ENCODE data around the gene ZNF576.
A peak's percentile ranks its signal among the peaks of the same experiment; 100 is the strongest.
"Not testable (repeated sequence)": the region's sequence is repeated elsewhere in the genome, so short reads cannot be mapped to it uniquely, and the experiment has no call there.

ZNF576 gene

DNA sequence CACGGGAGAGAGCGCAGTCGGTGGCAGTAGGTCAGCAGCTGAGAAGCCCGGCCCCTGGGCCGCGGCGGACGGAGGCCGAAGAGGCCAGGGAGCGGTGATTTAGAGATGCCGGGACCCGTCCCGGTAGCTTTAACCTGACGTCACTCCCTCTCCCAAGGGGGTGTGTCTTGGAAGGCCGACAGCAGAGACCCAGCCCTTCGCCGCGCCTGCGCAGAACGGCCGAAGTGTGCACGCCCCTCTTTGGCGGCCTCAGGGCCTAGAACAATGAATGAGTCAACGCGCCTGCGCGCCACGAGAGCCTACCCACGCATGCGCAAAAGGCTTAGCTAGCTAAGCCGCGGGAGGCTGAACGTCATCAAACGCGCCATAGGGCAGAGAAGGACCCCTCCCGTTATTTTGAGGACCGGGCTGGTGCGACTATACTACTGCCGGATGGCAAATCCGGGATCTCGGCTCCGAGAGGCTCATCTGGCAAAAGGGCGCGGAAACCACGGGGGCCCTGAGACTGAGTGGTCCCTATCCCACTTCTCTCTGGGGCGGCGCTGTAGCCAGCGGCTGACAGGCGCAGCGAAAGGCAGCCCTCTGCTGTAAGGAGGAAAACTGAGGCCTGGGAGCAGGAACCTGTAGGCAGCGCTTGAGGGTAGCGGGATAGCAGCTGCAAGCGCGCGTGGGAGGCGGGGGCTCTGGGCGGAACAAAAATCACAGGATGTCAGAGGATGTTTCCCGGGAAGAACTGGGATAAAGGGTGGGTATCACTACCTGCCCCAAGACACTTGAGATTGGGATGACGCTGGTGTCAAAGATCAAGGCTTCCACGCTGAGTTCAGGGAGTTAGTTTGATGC, at the start of gene ZNF576, which contains the start of gene IRGQ:
ZNF576 (plus strand) TSS at position 597 of the 843 bp plus-strand sequence. CDS start 514 bp downstream, outside the sequence.
IRGQ (minus strand) TSS at position 136 of the 843 bp plus-strand sequence. CDS start 796 bp downstream, outside the sequence.
- DNase-seq, result peak; percentile 100

- not testable (repeated sequence) for DNase-seq
These were observed 48.5 kb upstream of the ZNF576 start for GRCh38 chr19:43547926-43548325.

DNA sequence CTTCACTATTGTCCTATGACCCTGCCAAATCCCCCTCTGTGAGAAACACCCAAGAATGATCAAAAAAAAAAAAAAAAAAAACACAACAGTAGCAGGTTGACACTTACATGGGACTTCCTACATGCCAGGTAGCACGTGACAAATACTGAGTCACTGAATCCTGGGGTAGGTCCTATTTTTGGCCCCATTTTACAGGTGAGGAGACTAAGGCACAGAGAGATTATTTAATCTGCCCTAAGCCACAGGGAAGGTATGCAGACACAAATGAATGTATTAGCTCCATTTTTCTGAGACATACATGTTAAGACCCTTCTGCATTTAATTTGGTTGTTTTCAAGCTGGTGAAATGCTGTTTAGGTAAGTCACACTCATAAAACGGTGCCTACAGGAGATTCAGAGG, 47.7 kb upstream of the ZNF576 start:
- no peak for DNase-seq

DNA sequence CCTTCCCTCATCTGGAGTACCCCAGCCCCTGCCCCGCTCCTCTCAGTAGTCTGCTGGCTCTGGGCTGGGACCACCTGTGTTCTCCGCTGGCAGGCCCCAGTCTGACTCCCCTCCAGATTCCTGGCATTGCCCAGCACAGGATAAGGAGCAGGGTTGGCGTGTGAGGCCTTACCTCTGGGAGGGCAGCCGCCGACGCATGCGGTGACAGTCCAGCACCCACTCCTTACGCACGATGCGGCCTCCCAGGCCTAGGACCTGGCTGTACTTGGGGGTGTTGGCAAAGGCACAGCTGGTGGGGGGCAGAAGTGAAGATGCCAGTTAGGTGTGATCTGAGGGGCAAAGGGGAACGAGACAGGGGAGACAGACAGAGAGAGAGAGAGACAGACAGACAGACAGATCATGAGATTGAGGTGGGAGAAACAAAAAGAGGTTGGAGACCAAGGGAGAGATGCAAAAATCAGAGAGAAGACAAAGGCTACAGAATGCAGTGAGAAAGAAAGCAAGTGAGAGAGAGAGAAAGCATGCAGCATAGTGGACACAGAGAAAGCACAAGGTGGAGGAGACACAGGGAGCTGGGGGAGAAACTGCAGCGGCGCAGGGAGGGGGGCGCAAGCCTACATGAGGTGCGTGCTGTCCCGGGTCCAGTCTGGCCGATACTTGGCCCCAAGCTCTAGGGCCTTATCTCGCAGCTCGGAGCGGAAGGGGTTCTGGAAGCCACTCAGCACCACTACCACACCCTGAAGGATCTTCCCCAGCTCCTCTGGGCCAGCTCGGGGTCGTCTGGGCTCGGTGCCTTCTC, 44.8 kb upstream of the ZNF576 start:
- no peak for DNase-seq

GRCh38 chr19:43552198-43552450, 44.3 kb upstream of the ZNF576 start:
- no peak for DNase-seq

- peak; percentile 93 for DNase-seq
These were observed 43.8 kb upstream of the ZNF576 start for GRCh38 chr19:43552616-43553015.

DNA sequence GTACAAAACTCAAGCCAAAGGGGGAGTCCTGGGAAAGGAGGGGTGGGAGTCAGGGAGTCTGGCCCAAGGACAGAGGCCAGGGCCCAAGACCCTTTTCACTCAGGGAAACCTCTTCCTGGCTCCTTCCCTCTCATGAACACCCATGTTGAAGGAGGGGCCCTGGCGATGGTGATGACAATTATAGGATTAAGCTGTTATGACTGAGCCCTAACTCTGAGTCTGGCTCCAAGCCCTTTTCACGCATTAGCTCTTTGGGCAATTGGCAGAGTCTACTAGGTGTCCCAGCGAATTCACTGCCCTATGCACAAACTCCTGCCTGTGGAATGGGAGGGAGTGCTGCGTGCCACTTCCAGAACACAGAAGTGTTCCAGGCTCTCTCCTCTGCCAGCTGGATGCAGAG, 42.7 kb upstream of the ZNF576 start:
- peak; percentile 92 for DNase-seq

DNA sequence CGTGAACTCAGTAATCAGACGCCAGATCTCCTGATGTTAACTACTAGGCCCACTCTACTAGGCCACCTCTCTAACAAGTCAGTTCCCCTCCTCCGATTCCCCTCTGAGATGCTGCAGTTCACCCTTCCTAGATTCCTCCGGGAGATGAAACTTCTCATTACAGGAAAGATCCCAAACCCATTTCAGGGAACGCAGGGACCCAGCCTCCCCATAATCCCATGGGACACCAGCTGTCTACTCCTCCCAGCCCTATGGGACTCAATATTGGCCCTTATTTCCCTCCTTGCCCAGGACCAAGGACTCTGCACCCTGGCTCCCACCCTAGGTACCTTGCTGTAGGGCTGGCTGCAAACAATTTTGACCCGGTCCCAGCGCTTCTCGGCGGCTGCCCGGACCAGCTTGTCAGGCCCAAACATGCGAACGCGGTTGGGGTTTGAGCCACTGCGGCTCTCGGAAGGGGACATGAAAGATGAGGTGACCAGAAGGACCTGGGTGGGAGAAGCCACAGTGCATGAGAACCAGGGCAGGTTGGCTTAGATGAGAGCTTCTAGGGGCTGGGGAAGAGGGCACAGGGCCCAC, 42.0 kb upstream of the ZNF576 start:
- DNase-seq, result peak; percentile 67

DNA sequence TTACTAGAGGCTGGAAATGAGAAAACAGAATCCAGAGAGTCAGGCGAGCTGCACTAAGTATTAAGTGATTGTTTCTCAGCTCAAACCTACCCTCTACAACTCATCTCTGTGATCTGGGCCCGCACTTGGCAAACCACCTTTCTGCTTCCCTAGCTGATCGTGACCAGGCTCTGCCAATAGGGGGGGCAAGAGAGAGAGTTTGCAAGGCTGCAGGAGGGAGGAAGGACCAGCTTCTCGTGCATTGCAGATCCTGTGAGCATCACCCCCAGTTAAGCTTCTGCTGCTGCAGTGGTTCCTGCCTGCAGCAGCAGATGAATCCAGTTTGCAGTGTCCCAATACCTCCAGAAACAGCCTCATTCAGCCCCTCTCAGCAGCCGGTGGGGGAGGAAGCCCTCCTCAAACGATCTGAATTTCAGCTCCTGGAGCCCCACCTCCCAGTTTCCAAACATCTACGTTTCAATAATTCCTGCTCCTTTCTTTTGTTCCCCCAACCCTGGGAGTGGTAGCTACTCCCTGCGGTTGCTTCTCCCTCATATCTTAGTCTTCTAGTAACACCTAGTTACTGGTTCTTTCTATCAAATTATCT, 41.1 kb upstream of the ZNF576 start:
- DNase-seq, result peak; percentile 89

GRCh38 chr19:43560687-43561086, 35.7 kb upstream of the ZNF576 start:
- no peak for DNase-seq

DNA sequence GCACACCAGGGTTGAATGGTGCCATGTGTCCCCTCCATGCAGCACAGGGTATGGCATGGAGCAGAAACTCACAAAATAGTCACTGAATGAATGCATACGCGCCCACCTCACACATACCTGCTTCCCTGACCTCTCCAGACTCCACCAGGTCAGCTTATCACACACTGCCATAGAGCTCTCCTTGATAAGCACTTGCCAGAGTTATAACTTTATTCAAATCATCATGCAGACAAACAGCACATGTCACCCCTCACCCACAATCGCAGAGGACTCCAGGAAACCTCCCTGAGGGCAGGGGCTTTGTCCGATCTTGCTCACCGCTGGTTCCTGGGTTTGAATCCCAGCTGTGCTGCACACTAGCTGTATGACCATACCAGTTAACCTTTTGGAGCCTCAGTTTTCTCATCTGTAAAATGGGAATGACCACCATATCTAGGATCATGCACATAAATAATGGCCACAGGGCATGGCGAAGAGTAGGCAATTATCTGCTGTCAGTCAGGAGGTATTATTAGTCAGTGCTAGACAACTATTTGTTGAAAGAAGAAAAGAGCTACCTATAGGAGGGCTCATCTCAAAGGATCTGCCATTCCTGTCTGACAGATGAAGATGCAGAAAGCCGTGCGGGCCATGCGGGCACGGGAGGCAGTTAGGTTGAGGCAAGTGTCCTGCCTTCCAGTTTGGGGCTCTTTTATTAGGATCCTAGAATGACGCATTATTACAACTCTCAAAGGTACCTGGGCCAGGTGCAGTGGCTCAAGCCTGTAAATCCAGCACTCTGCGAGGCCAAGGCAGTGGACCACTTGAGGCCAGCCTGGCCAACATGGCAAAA, 35.0 kb upstream of the ZNF576 start:
- DNase-seq, result no peak

DNA sequence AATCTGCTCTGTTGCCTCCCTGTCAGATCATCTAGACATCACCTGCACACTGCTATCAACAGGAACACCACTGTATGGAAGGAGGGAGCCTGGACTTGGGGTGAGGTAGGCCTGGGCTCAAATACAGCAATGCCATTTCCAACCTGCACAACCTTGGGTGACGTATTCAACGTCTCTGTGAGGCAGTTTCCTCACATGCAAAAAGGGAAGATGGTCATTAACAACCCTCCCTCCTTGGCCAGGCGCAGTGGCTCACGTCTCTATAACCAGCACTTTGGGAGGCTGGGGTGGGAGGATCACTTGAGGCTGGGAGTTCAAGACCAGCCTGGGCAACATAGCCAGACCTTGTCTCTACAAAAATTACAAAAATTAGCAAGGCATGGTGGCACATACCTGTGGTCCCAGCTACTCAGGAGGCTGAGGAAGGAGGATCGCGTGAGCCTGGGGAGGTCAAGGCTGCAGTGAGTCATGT, 34.1 kb upstream of the ZNF576 start:
- DNase-seq, result no peak

DNA sequence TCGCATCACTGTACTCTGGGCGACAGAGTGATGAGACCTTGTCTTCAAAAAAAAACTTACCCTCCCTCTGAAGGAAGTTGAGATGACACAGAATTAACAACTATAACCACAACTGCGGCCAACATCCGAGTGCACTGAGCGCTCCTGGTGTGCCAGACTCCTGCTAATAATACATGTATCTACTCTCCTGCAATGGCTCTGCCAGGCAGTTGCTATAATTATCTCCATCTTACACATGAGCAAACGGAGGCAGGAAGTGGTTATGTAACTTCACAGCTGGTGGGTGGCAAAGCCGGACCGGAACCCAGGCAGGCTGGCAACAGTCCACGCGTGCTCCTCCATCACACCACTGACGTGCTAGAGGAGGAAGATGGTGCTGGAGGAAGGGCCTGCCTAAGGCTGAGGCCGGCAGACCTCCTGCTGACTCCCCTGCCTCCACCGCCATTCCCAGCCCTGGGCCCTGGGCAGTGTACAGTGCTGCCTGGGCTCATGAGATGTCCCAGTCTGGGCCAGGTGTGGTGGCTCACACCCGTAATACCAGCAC, 33.6 kb upstream of the ZNF576 start:
- DNase-seq, result no peak

GRCh38 chr19:43563816-43564457, 32.5 kb upstream of the ZNF576 start:
- no peak for DNase-seq

DNA sequence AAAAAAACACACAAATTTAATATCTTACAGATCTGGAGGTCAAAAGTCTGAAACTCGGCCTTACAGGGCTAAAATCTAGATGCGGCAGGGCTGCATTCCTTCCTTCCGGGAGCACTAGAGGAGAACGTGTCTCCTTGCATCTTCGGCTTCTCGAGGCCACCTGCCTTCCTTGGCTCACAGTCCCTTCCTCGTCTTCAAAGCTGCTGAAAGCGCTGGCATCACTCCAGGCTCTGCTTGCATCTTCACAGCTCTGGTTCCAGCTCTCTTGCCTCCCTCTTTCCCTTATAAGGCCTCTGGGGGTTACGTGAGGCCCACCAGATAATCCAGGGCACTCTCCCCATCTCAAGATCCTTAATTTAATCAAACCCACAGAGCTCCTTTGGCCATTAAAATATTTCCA, 31.6 kb upstream of the ZNF576 start:
- DNase-seq, result no peak

DNA sequence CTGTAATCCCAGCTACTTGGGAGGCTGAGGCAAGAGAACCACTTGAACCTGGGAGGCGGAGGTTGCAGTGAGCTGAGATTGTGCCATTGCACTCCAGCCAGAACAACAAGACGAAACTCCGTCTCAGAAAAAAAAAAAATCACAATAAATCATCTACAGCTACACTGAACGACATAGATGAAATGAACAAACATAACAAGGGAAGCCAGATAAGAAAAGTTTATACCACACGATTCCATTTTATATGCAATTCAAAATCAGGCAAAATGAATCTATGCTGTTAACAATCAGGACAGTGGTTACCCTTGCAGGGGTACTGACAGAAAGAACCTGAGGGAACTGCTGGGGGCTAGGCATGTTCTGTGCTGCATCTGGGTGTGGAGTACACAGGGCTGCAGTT, 26.7 kb upstream of the ZNF576 start:
- DNase-seq, result no peak

DNA sequence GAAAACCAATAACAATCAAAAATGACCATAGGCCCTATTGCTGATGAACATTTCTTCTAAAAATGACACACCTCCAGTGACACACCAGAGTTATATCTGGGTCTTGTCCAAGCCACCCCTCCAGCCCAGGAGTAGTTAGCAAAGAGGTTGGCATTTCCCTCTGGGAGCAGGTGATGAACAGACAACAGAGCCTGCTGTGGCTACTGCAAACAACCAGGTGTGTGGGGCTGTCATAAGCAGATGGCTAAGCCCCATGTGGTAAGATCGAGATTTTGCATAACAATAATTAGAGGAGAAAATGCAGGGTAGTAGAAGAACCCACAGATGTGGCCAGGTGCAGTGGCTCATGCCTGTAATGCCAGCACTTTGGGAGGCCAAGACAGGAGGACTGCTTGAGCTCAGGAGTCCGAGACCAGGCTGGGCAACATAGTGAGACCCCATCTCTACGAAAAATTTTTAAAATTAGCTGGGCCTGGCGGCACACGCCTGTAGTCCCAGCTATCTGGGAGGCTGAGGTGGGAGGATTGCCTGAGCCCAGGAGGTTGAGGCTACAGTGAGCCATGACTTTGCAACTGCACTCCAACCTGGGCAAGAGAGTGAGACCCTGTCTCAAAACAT, 26.1 kb upstream of the ZNF576 start:
- DNase-seq, result peak; percentile 21

DNA sequence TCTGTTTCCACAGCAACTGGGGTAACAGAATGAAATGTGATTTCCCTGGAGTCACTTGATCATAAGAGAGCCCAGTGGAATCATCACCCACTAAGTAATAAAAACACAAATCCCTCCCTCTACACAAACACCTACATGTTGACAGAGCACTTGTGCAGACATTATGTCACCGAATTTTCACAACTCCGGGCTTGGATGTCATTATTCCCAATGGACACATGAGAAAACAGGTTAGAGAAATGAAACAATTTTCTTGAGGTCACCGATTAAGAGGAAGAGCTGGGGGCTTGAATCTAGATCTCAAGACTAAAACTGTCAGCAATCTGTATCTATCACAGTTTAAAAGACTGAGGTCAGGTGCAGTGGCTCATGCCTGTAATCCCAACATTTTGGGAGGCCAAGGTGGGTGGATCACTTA, 24.2 kb upstream of the ZNF576 start:
- no peak for DNase-seq

- DNase-seq, result peak; percentile 70
These were observed 21.8 kb upstream of the ZNF576 start for GRCh38 chr19:43574424-43575155.

Data from NCI-H82 (cell line).